Endothelial cell of umbilical vein (primary cell): ENCODE data around the gene COL21A1.

ENCODE experiments used
- CTCF ChIP-seq, 2 donors: IDR thresholded peaks; 1 replicate in 1 of 2; 2 replicates in 1 of 2; pipeline ENCODE4 v1.5.1; 2011; ENCODE audit warnings: low read length in 2 of 2, mild to moderate bottlenecking in 2 of 2, moderate library complexity in 2 of 2, control low read depth in 1 of 2, inconsistent platforms in 1 of 2, low read depth in 1 of 2; ENCODE audit not compliant: insufficient read depth in 1 of 2; ENCODE audit errors: extremely low read depth in 1 of 2
- MYC ChIP-seq: IDR thresholded peaks from one replicate; pipeline ENCODE4 v1.6.1; 2011; ENCODE audit warnings: mild to moderate bottlenecking, low read depth, low read length
- POLR2A ChIP-seq: IDR thresholded peaks from 2 replicates; pipeline ENCODE4 v1.6.1; 2012; ENCODE audit warnings: low read depth, mild to moderate bottlenecking, control low read depth, low read length
- POLR2AphosphoS5 ChIP-seq: IDR thresholded peaks from 2 replicates; pipeline ENCODE4 v1.6.1; 2012; ENCODE audit warnings: low read depth, mild to moderate bottlenecking, control low read depth, low read length, moderate library complexity; ENCODE audit not compliant: insufficient read depth

GRCh38 chr6:56021943-56022342 is 225.4 kb downstream of the COL21A1 start:
- TF ChIP-seq CTCF (IDR thresholded peaks at IDR 0.05; ENCODE audit: extremely low read depth in 1 of 2, insufficient read depth in 1 of 2, low read depth in 1 of 2, low read length in 2 of 2): no peak
- TF ChIP-seq MYC: no peak
- no peak for TF ChIP-seq POLR2A
- TF ChIP-seq POLR2AphosphoS5: no peak
